MM.1S (cell line): ENCODE data around the gene BGN.

Source experiments
- EZH2 ChIP-seq: fragments of 300-600 bp; sonication (generic); optimal IDR thresholded peaks from 2 replicates; pipeline ENCODE3; 2017; ENCODE audit warnings: low read depth, mild to moderate bottlenecking, antibody characterized with exemption, low read length, mixed read lengths
- EZH2phosphoT487 ChIP-seq: fragments of 300-600 bp; sonication (generic); IDR thresholded peaks from 2 replicates; pipeline ENCODE4 v1.6.1; 2018; ENCODE audit warnings: antibody characterized with exemption, low read length
- TF ChIP-seq, protein P1 (sequence below): fragments of 300-600 bp; sonication (generic); IDR thresholded peaks from 2 replicates; pipeline ENCODE4 v1.5.1; 2016; ENCODE audit warnings: antibody characterized with exemption, low read length, mixed read lengths

DNA sequence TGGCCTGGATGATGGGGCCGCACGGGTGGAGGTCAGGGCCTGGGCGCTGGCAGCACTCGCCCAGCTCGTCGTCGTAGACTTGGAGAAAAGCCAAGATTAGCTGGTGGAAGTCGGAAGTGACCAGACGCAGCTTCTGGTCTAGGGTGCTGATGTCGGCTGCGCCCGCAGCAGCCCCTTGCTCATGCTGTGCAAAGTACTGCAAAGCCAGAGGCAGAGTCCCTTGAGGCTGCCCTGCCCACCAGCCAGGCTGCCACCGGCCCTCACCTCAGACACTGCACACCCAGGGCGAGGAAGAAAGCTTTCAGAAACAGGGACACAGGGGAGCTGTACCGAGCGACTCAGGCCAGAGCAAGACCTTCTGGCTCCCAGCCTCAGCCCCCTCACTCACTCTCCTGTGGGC, 39.2 kb upstream of the BGN start:
- TF ChIP-seq, protein P1, sequence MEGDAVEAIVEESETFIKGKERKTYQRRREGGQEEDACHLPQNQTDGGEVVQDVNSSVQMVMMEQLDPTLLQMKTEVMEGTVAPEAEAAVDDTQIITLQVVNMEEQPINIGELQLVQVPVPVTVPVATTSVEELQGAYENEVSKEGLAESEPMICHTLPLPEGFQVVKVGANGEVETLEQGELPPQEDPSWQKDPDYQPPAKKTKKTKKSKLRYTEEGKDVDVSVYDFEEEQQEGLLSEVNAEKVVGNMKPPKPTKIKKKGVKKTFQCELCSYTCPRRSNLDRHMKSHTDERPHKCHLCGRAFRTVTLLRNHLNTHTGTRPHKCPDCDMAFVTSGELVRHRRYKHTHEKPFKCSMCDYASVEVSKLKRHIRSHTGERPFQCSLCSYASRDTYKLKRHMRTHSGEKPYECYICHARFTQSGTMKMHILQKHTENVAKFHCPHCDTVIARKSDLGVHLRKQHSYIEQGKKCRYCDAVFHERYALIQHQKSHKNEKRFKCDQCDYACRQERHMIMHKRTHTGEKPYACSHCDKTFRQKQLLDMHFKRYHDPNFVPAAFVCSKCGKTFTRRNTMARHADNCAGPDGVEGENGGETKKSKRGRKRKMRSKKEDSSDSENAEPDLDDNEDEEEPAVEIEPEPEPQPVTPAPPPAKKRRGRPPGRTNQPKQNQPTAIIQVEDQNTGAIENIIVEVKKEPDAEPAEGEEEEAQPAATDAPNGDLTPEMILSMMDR = no peak
- TF ChIP-seq EZH2phosphoT487 (no peak), EZH2 (no peak)
